BLaER1 (cell line): Measurements from ENCODE around the gene TMEM240.
A peak's percentile ranks its signal among the peaks of the same experiment; 100 is the strongest.
"Not testable (repeated sequence)": the region's sequence is repeated elsewhere in the genome, so short reads cannot be mapped to it uniquely, and the experiment has no call there.

Experiments
- H3K27ac ChIP-seq: shearing (Covaris generic); formaldehyde crosslinking; 2 replicates; pipeline ENCODE4 v1.8.1; 2022
- H3K27me3 ChIP-seq: shearing (Covaris generic); formaldehyde crosslinking; 2 replicates; pipeline ENCODE4 v1.8.1; 2022
- H3K36me3 ChIP-seq: shearing (Covaris generic); formaldehyde crosslinking; 2 replicates; pipeline ENCODE4 v1.8.1; 2022
- H3K4me1 ChIP-seq: shearing (Covaris generic); formaldehyde crosslinking; 2 replicates; pipeline ENCODE4 v1.8.1; 2022
- H3K4me2 ChIP-seq: shearing (Covaris generic); formaldehyde crosslinking; 2 replicates; pipeline ENCODE4 v1.8.1; 2022
- H3K4me3 ChIP-seq: shearing (Covaris generic); formaldehyde crosslinking; 2 replicates; pipeline ENCODE4 v1.8.1; 2022
- H3K9ac ChIP-seq: shearing (Covaris generic); formaldehyde crosslinking; 2 replicates; pipeline ENCODE4 v1.8.1; 2022
- H3K9me3 ChIP-seq: shearing (Covaris generic); formaldehyde crosslinking; 2 replicates; pipeline ENCODE4 v1.8.1; 2022
- H4K20me1 ChIP-seq: shearing (Covaris generic); formaldehyde crosslinking; 2 replicates; pipeline ENCODE4 v1.8.1; 2022
- Cebpa-rat ChIP-seq: shearing (Covaris generic); IDR thresholded peaks from 2 replicates; pipeline ENCODE4 v1.8.1; 2022

The TMEM240 gene

DNA sequence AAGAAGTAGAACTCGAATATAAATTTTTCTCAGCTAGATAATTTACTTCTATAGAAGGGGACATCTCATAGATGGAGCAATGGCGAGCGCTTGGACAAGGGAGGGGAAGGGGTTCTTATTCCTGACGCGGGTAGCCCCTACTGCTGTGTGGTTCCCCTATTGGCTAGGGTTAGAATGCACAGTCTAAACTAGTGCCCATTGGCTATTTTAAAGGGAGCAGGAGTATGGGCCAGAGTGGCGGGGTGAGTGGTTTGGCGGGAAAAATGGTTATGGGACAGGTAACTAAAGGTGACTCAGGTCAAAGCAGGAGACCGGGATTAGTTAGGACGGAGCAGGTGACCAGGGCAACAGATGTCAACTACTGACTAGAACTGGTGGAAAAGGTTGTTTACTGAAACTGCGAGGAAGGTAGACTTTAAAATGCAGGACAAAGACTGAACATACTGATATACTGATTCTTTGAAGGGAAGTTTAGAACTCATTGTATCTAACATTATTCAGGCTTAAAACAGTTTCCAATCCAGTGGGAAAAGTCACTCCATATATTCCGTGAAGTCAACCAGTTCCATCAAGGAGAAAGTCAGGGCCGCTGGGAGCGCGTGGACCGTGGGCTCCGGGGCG, 29.4 kb downstream of the TMEM240 start:
- no peak for TF ChIP-seq Cebpa-rat
- H4K20me1 ChIP-seq: peaks cover 14% of the 10 kb centered on the region
- H3K4me3 ChIP-seq: peak overlapping the region; percentile 88
- H3K27ac ChIP-seq: peak overlapping the region; percentile 84
- no peaks in the 10 kb centered on the region for H3K9me3 ChIP-seq
- H3K27me3 ChIP-seq: no peaks in the 10 kb centered on the region
- peak overlapping the region; percentile 91 for H3K4me2 ChIP-seq
- peak overlapping the region; percentile 86 for H3K9ac ChIP-seq
- H3K4me1 ChIP-seq: peaks cover 50% of the 10 kb centered on the region
- peaks cover 13% of the 10 kb centered on the region for H3K36me3 ChIP-seq

GRCh38 chr1:1509465-1509850, 31.0 kb downstream of the TMEM240 start:
- not testable (repeated sequence) for H3K9me3 ChIP-seq, H3K27me3 ChIP-seq, H3K9ac ChIP-seq, H4K20me1 ChIP-seq, H3K36me3 ChIP-seq, H3K4me3 ChIP-seq, H3K27ac ChIP-seq
- Histone ChIP-seq H3K4me1 (peaks cover 50% of the 10 kb centered on the region), H3K4me2 (peak overlapping the region; percentile 36)

DNA sequence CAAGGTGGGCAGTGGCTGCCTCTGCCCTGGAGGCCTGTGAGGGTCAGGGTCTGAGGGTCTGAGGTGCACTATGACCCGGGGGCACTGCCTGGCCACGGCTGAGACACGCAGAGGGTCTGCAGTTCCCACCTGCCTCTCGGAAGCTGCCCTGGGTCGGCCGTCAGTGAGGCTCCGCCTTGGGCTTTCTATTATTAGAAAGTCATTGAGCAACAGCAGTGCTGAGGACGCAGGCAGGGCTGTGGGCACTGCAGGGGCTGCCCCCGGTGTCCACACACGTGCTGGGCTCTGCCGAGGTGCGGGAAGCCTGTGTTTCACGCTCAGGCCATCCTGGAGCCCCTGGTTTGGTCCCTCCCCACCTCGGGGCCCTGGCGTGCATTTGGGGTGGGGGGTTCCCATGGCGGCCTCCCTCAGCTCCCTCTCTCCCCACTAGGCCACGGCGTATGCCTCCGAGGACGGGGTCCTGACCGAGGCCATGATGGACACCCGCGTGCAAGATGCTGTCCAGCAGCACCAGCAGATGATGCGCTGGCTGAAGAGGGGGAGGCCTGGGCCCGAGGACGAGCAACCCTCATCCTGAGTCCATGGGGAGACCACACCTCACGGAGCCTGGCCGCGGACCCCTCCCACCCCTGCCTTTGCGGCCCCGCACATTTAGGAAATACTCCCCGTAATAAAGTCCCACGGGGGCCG, 31.5 kb downstream of the TMEM240 start:
- not testable (repeated sequence) for H3K27me3 ChIP-seq, H4K20me1 ChIP-seq, H3K9me3 ChIP-seq, H3K9ac ChIP-seq, H3K27ac ChIP-seq, H3K4me3 ChIP-seq, H3K36me3 ChIP-seq
- peaks cover 50% of the 10 kb centered on the region for H3K4me1 ChIP-seq
- peak overlapping the region; percentile 36 for H3K4me2 ChIP-seq

- no peaks in the 10 kb centered on the region for H3K36me3 ChIP-seq
- no peak overlapping the region for H3K27ac ChIP-seq
- no peaks in the 10 kb centered on the region for H3K9me3 ChIP-seq
- no peak overlapping the region for H3K4me2 ChIP-seq
- H3K9ac ChIP-seq: no peak overlapping the region
- H3K27me3 ChIP-seq: no peaks in the 10 kb centered on the region
- no peaks in the 10 kb centered on the region for H4K20me1 ChIP-seq
- H3K4me1 ChIP-seq: peaks cover 59% of the 10 kb centered on the region
- TF ChIP-seq Cebpa-rat: no peak
- no peak overlapping the region for H3K4me3 ChIP-seq
Observed at GRCh38 chr1:1507305-1507704, 33.1 kb downstream of the TMEM240 start.

- not testable (repeated sequence) for H3K27me3 ChIP-seq, H3K4me3 ChIP-seq, H3K36me3 ChIP-seq, H4K20me1 ChIP-seq, H3K9me3 ChIP-seq
- Histone ChIP-seq H3K27ac (peak overlapping the region; percentile 67), H3K9ac (0 out of 2 replicates have a peak overlapping the region, but pooled peaks have one; percentile 19), H3K4me1 (peaks cover 60% of the 10 kb centered on the region), H3K4me2 (peak overlapping the region; percentile 77)
Observed at GRCh38 chr1:1505801-1506200, 34.6 kb downstream of the TMEM240 start.

DNA sequence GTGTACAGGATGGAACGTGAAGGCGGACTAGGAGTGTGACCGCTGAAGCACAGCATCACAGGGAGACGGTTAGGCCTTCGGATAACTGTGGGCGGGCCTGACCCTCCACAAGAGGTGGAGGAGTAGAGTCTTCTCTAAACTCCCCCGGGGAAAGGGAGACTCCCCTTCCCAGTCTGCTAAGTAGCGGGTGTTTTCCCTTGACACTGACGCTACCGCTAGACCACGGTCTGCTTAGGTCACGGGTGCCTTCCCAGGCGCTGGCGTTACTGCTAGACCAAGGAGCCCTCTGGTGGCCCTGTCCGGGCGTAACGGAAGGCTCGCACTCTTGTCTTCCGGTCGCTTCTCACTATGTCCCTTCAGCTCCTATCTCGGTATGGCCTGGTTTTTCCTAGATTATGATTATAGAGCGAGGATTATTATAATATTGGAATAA, 35.0 kb downstream of the TMEM240 start:
- H3K9me3 ChIP-seq, H3K4me3 ChIP-seq, H3K9ac ChIP-seq, H3K36me3 ChIP-seq, H3K27me3 ChIP-seq, H4K20me1 ChIP-seq: not testable (repeated sequence)
- Histone ChIP-seq H3K4me2 (peak overlapping the region; percentile 77), H3K4me1 (peaks cover 55% of the 10 kb centered on the region), H3K27ac (peak overlapping the region; percentile 71; the same call in 1 of the 2 replicates)

DNA sequence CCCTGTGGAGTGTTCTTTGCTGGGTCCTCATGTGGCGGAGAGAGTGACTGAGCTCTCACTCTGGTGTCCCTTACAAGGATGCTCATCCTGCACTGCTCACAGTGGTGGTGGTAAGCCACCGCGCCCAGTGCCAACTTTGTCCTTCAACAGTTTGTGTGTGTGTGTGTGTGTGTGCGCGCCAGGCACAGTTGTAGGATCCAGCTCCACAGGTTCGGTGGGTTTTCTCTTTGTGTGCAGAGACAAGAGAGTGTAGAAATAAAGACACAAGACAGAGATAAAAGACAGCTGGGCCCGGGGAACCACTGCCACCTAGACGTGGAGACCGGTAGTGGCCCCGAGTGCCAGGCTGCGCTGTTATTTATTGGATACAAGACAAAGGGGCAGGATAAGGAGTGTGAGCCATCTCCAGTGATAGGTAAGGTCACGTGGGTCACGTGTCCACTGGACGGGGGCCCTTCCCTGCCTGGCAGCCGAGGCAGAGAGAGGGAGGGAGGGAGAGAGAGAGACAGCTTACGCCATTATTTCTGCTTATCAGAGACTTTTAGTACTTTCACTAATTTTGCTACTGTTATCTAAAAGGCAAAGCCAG, 35.6 kb downstream of the TMEM240 start:
- peak overlapping the region; percentile 77 for H3K4me2 ChIP-seq
- H3K36me3 ChIP-seq, H3K27me3 ChIP-seq, H4K20me1 ChIP-seq, H3K4me3 ChIP-seq, H3K9me3 ChIP-seq: not testable (repeated sequence)
- H3K27ac ChIP-seq: peak overlapping the region; percentile 71
- H3K4me1 ChIP-seq: peaks cover 52% of the 10 kb centered on the region
- peak overlapping the region; percentile 41; the same call in 1 of the 2 replicates for H3K9ac ChIP-seq

GRCh38 chr1:1495461-1495975, 44.9 kb downstream of the TMEM240 start:
- not testable (repeated sequence) for H3K4me3 ChIP-seq, H3K4me1 ChIP-seq, H4K20me1 ChIP-seq, H3K27ac ChIP-seq, H3K4me2 ChIP-seq, H3K9ac ChIP-seq, H3K27me3 ChIP-seq
- H3K36me3 ChIP-seq: peaks cover 59% of the 10 kb centered on the region
- 0 out of 2 replicates have a peak, but pooled peaks cover 13% of the 10 kb centered on the region for H3K9me3 ChIP-seq

GRCh38 chr1:1494311-1494710, 46.1 kb downstream of the TMEM240 start:
- not testable (repeated sequence) for H3K27ac ChIP-seq
- peaks cover 71% of the 10 kb centered on the region for H3K36me3 ChIP-seq
- H3K9me3 ChIP-seq: 0 out of 2 replicates have a peak, but pooled peaks cover 13% of the 10 kb centered on the region

GRCh38 chr1:1491601-1492000, 48.8 kb downstream of the TMEM240 start:
- Histone ChIP-seq H3K9me3 (0 out of 2 replicates have a peak, but pooled peaks cover 13% of the 10 kb centered on the region), H3K4me1 (no peaks in the 10 kb centered on the region), H3K9ac (no peak overlapping the region), H3K4me2 (no peak overlapping the region), H3K4me3 (no peak overlapping the region), H3K27me3 (no peaks in the 10 kb centered on the region), H3K36me3 (peaks cover 97% of the 10 kb centered on the region), H3K27ac (no peak overlapping the region), H4K20me1 (no peaks in the 10 kb centered on the region)
- TF ChIP-seq Cebpa-rat: no peak

More at GRCh38 chr1:1494311-1494710, 46.1 kb downstream of the TMEM240 start:
- H3K4me3 ChIP-seq, H3K4me2 ChIP-seq, H3K9ac ChIP-seq, H3K4me1 ChIP-seq, H3K27me3 ChIP-seq, H4K20me1 ChIP-seq: not testable (repeated sequence)
